HCT116 (cell line): Measurements from ENCODE around the gene GRM1. TPM values are rescaled to one million over a fixed set of nuclear protein-coding genes. Genes with fewer than 3 reads are reported as not detected.

ENCODE experiments used
- ATAC-seq: fragments of 200-7000 bp; cut with Tn5 transposase; 2 replicates; pipeline ENCODE4 v1.9.1; 2020; ENCODE audit warnings: mild to moderate bottlenecking, moderate library complexity
- BruUV-seq: library from RNA; stranded (reverse); fragments of 400-500 nt; replicated peaks from 2 replicates; lab custom pipeline; 2021; lab: Mats Ljungman, UMichigan
- CTCF ChIA-PET: fragments of 300-600 bp; sonication (Branson Sonifier 250); formaldehyde crosslinking; loops from one replicate; lab custom pipeline; 2021; ENCODE audit warnings: antibody characterized with exemption; lab: Charles Lee
- POLR2A ChIA-PET: fragments of 300-600, 350-600 bp; sonication (Branson Sonifier 250); formaldehyde crosslinking; loops from one replicate; lab custom pipeline; 2021; ENCODE audit warnings: antibody characterized with exemption; lab: Charles Lee
- RAD21 ChIA-PET, 2 experiments: fragments of 300-600 bp; sonication (Branson Sonifier 250); formaldehyde crosslinking; loops; one replicate each; lab custom pipeline; 2023; ENCODE audit warnings: low total read pairs in 2 of 2; ENCODE audit not compliant: uncharacterized antibody in 2 of 2, unreplicated experiment in 2 of 2, low non-redundant PET in 1 of 2; lab: Charles Lee
- DNase-seq: peaks from one replicate; pipeline ENCODE4 v3.0.0-alpha.2; 2010; ENCODE audit warnings: low read depth, low spot score
- H2AFZ ChIP-seq: fragments of 200-600 bp; shearing (Covaris generic), sonication (generic); 2 replicates; pipeline ENCODE4 v1.6.1; 2017; ENCODE audit warnings: low read depth, mixed run types, mixed read lengths, antibody characterized with exemption, low read length; ENCODE audit not compliant: poor library complexity, severe bottlenecking
- H3K27ac ChIP-seq: 2 replicates; pipeline ENCODE4 v1.5.1; 2012; ENCODE audit warnings: low read depth, low read length
- H3K27me3 ChIP-seq: fragments of 200-600 bp; sonication (generic); 2 replicates; pipeline ENCODE4 v1.6.1; 2016; ENCODE audit warnings: mixed run types, low read length, mixed read lengths; ENCODE audit not compliant: insufficient read depth
- H3K36me3 ChIP-seq, 2 experiments: fragments of 200-500 bp in 1 of 2; fragments of 200-600 bp in 1 of 2; sonication (Bioruptor generic) in 1 of 2; sonication (generic) in 1 of 2; 2 replicates each; pipeline versions ENCODE4 v1.5.1 to v1.6.1; 2014 to 2016; ENCODE audit warnings: low read length in 2 of 2, inconsistent platforms in 1 of 2, mixed read lengths in 1 of 2, mixed run types in 1 of 2; ENCODE audit not compliant: insufficient read depth in 2 of 2, control insufficient read depth in 1 of 2
- H3K4me1 ChIP-seq, 2 experiments: fragments of 200-600 bp in 1 of 2; sonication (generic) in 1 of 2; 2 replicates each; pipeline versions ENCODE4 v1.5.1 to v1.6.1; 2012 to 2017; ENCODE audit warnings: low read length in 2 of 2, inconsistent platforms in 1 of 2, mild to moderate bottlenecking in 1 of 2, mixed read lengths in 1 of 2, mixed run types in 1 of 2, moderate library complexity in 1 of 2; ENCODE audit not compliant: insufficient read depth in 2 of 2, control insufficient read depth in 1 of 2
- H3K4me2 ChIP-seq: fragments of 200-600 bp; sonication (generic); 2 replicates; pipeline ENCODE4 v1.6.1; 2017; ENCODE audit warnings: mixed run types, low read length, mixed read lengths
- H3K4me3 ChIP-seq, 2 experiments: fragments of 200-600 bp in 1 of 2; sonication (generic) in 1 of 2; replicated peaks in 1 of 2; 2 replicates each; pipeline ENCODE4 v1.5.1; 2011 to 2016; ENCODE audit warnings: low read length in 2 of 2, control low read depth in 1 of 2, low read depth in 1 of 2, mild to moderate bottlenecking in 1 of 2, mixed read lengths in 1 of 2, mixed run types in 1 of 2
- H3K79me2 ChIP-seq: fragments of 200-600 bp; sonication (generic); 2 replicates; pipeline ENCODE4 v1.6.1; 2017; ENCODE audit warnings: mild to moderate bottlenecking, mixed run types, low read length, moderate library complexity, mixed read lengths; ENCODE audit not compliant: insufficient read depth
- H3K9ac ChIP-seq: fragments of 200-600 bp; sonication (generic); 2 replicates; pipeline ENCODE4 v1.6.1; 2016; ENCODE audit warnings: low read length, mixed read lengths
- H3K9me2 ChIP-seq: fragments of 200-600 bp; sonication (generic), shearing (Covaris generic); 2 replicates; pipeline ENCODE4 v1.6.1; 2017; ENCODE audit warnings: mixed run types, mild to moderate bottlenecking, moderate library complexity; ENCODE audit not compliant: insufficient read depth
- H3K9me3 ChIP-seq, 2 experiments: fragments of 200-500 bp in 1 of 2; fragments of 200-600 bp in 1 of 2; sonication (Bioruptor generic) in 1 of 2; sonication (generic) in 1 of 2; 2 replicates each; pipeline ENCODE4 v1.6.1; 2014 to 2017; ENCODE audit warnings: low read length in 2 of 2, mixed read lengths in 2 of 2, inconsistent platforms in 1 of 2, low read depth in 1 of 2, mild to moderate bottlenecking in 1 of 2, mixed run types in 1 of 2, moderate library complexity in 1 of 2; ENCODE audit not compliant: control insufficient read depth in 1 of 2, insufficient read depth in 1 of 2
- H4K20me1 ChIP-seq: fragments of 200-600 bp; sonication (generic), shearing (Covaris generic); 2 replicates; pipeline ENCODE4 v1.6.1; 2017; ENCODE audit warnings: mixed run types, mild to moderate bottlenecking, moderate library complexity; ENCODE audit not compliant: insufficient read depth
- ATF3 ChIP-seq: IDR thresholded peaks from 2 replicates; pipeline ENCODE4 v1.6.1; 2012
- CBX3 ChIP-seq: IDR thresholded peaks from 2 replicates; pipeline ENCODE4 v1.6.1; 2012; ENCODE audit warnings: low read depth
- CEBPB ChIP-seq: IDR thresholded peaks from 2 replicates; pipeline ENCODE4 v1.6.1; 2012; ENCODE audit warnings: low read depth
- EGR1 ChIP-seq: IDR thresholded peaks from 2 replicates; pipeline ENCODE4 v1.6.1; 2012; ENCODE audit warnings: low read depth
- ELF1 ChIP-seq: IDR thresholded peaks from 2 replicates; pipeline ENCODE4 v1.6.1; 2012; ENCODE audit warnings: low read depth, borderline replicate concordance
- EZH2 ChIP-seq: fragments of 200-600 bp; sonication (generic); IDR thresholded peaks from 2 replicates; pipeline ENCODE4 v1.6.1; 2017; ENCODE audit warnings: antibody characterized with exemption, mixed run types
- POLR2A ChIP-seq: IDR thresholded peaks from 2 replicates; pipeline ENCODE4 v1.7.0; 2011; ENCODE audit warnings: borderline replicate concordance; ENCODE audit not compliant: insufficient read depth, insufficient read length; ENCODE audit errors: extremely low read depth
- SIN3A ChIP-seq: IDR thresholded peaks from 2 replicates; pipeline ENCODE4 v1.6.1; 2012; ENCODE audit warnings: low read depth
- SP1 ChIP-seq: IDR thresholded peaks from 2 replicates; pipeline ENCODE4 v1.6.1; 2012; ENCODE audit warnings: low read depth
- YY1 ChIP-seq: IDR thresholded peaks from 2 replicates; pipeline ENCODE4 v1.6.1; 2011; ENCODE audit warnings: low read length, low read depth, moderate library complexity, mild to moderate bottlenecking; ENCODE audit not compliant: insufficient replicate concordance; ENCODE audit errors: extremely low read depth
- intact Hi-C: fragments of 100-400 bp; cut with micrococcal nuclease; formaldehyde crosslinking; loops from 2 replicates; pipeline ENCODE4 v1.10.0; 2022
- total RNA-seq: library from RNA; stranded (reverse); gene quantifications from one replicate; pipeline ENCODE4 v1.2.1, GENCODE V29; 2021; ENCODE audit not compliant: unreplicated experiment
- TF ChIP-seq, protein P1 (sequence below): IDR thresholded peaks from 2 replicates; pipeline ENCODE4 v1.6.1; 2012
- TF ChIP-seq, protein P2 (sequence below): IDR thresholded peaks from 2 replicates; pipeline ENCODE4 v1.6.1; 2011; ENCODE audit warnings: mild to moderate bottlenecking, low read length, moderate library complexity; ENCODE audit not compliant: insufficient replicate concordance; ENCODE audit errors: extremely low read depth

Gene GRM1
- total RNA-seq, 1 experiment from 2014 or later: not detected

GRCh38 chr6:146345598-146345997 is 316.7 kb downstream of the GRM1 start:
- no peaks in the 10 kb centered on the region for H3K4me1 ChIP-seq
- RAD21 ChIA-PET: no interaction called here
- ATAC-seq (no peak), DNase-seq (no peak)
- no peak overlapping the region for H2AFZ ChIP-seq
- H3K4me3 ChIP-seq: no peak overlapping the region
- no peaks in the 10 kb centered on the region for H3K9me3 ChIP-seq
- no peaks in the 10 kb centered on the region for H3K79me2 ChIP-seq
- intact Hi-C loops: no loop called here
- no peaks in the 10 kb centered on the region for H3K27me3 ChIP-seq
- no peak overlapping the region for H3K9ac ChIP-seq
- BruUV-seq: no TSS peak
- H4K20me1 ChIP-seq: no peaks in the 10 kb centered on the region
- no peaks in the 10 kb centered on the region for H3K36me3 ChIP-seq
- POLR2A ChIA-PET: no interaction called here
- TF ChIP-seq CEBPB (no peak), EGR1 (no peak), EZH2 (no peak), CBX3 (no peak), YY1 (no peak), ELF1 (no peak), SIN3A (no peak), SP1 (no peak), POLR2A (no peak), ATF3 (no peak)
- TF ChIP-seq, protein P1, sequence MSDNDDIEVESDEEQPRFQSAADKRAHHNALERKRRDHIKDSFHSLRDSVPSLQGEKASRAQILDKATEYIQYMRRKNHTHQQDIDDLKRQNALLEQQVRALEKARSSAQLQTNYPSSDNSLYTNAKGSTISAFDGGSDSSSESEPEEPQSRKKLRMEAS: no peak
- TF ChIP-seq, protein P2, sequence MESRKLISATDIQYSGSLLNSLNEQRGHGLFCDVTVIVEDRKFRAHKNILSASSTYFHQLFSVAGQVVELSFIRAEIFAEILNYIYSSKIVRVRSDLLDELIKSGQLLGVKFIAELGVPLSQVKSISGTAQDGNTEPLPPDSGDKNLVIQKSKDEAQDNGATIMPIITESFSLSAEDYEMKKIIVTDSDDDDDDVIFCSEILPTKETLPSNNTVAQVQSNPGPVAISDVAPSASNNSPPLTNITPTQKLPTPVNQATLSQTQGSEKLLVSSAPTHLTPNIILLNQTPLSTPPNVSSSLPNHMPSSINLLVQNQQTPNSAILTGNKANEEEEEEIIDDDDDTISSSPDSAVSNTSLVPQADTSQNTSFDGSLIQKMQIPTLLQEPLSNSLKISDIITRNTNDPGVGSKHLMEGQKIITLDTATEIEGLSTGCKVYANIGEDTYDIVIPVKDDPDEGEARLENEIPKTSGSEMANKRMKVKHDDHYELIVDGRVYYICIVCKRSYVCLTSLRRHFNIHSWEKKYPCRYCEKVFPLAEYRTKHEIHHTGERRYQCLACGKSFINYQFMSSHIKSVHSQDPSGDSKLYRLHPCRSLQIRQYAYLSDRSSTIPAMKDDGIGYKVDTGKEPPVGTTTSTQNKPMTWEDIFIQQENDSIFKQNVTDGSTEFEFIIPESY: no peak
- no peaks in the 10 kb centered on the region for H3K9me2 ChIP-seq
- no peak overlapping the region for H3K27ac ChIP-seq
- CTCF ChIA-PET: no interaction called here
- H3K4me2 ChIP-seq: no peak overlapping the region
